Medulla oblongata (tissue), 1 donor: ENCODE measurements around the gene CMSS1.

Experiments used
- DNase-seq: peaks from one replicate; pipeline ENCODE4 v3.0.0-alpha.2; 2015; ENCODE audit errors: extremely low spot score

Gene CMSS1

GRCh38 chr3:99997293-99997692 is 179.6 kb downstream of the CMSS1 start:
- no peak for DNase-seq

DNA sequence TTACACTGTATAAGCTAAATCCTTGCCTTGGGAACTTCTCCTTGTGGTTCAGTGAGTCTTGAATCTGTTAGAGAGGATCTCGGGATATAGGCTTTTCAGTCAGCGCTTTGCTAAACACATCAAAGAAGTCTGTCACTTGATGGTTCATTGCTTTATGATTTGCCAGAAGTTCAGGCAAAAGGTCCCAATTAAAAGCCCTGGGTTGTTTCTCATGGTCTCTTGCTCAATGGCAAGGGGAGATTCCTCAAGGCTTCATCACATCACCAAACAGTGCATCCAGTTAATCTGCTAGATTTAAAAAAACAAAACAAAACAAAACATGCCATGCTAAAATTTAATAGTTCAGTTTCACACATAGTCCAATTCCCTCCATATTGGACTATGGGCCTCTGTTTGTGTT is 181.9 kb downstream of the CMSS1 start:
- DNase-seq = no peak

- no peak for DNase-seq
Measured at GRCh38 chr3:100001083-100001482, 183.4 kb downstream of the CMSS1 start.

- no peak for DNase-seq
Measured at GRCh38 chr3:100001526-100002270, 184.0 kb downstream of the CMSS1 start.

- DNase-seq = no peak
Measured at GRCh38 chr3:100002599-100003350, 185.1 kb downstream of the CMSS1 start.

DNA sequence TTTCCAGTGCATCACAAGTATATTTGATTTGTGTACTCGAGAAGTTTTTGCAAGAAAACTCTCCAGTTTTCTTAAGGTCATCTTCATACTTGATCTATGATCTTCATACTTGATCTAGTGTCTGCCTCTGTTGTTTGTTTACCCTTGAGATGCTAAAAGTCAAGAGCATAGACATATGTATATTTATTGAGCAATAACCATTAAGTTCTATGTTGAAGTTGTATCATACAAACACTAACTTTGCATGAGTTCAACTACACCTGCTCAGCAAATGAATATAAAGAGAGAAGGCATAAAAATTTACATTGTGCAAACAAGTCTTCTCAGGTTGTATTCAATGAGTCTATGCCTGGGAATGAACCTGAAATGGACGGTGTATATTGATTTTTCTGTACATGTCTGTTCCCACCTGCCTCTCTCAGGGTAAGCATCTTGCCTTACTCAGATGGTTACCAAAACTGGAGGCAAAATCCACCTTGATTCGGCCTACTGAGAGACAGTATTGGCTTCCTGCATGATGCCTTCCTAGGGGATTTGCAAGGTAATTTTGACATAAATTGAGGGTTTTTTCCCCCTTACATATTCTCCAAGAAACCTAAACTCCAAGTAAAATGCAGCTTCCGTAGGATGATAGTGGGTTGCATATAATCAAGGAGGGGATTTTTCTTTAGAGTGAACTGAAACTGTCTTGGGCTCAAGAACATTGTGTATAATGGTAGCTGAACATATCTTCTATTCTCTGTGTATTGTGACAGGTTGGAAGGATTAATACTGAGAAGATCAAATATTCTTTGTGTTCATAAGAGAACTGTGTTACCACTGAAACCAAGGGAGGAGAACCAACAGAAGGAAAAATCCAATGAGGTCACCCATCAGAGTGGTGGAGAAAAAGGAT is 186.2 kb downstream of the CMSS1 start:
- DNase-seq = no peak

DNA sequence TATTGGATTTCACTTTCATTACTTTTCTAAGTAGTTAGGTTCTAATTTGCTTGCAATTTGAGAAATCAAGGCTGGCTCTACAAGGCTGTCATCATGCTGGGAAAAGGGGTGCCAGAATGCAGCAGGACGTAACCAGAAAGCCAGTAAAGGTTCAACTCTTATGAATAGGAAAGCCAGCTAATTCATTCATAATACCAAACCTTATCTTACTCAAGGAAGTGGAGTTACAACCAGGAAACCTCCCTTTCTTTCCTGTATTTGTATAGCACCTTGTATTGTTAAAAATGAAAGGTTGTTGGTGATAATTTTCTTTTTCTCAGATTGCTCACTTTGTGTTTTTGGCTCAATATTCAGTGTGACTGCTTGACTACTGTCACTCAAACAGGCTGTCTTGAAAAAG is 187.3 kb downstream of the CMSS1 start:
- DNase-seq = no peak

- no peak for DNase-seq
Measured at GRCh38 chr3:100005665-100006393, 188.2 kb downstream of the CMSS1 start.

DNA sequence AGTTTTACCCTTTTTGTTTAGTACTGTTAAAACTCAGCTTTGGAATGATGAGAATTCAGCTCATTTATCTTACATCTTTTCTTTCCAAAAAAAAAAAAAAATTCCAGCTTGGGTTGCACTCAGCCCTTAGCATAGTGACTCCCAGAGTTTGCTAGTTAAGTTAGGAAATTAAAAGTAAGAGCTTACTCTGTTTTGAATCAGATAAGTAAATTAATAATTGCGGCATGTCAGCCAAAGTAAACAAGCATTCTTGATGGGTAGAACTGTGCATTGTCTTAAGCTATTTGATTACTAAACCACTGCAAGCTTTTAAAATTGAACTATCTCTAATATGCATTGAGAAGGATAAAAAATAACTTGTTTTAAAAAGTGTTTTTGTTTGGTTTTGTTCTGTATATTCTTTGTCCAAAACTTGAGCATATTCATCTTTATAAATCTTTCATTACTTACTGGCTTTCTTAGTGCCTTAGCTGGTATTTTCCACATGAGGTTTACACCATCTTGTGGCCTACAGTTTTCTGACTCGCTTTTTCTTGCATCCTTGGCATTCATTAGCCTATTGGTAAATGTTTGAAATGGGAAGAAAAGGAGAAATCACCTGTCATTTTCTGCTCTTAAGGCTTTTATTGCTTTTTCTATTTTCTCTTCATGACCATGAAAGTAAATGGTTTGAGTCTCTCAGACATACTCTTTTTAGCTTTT is 189.1 kb downstream of the CMSS1 start:
- no peak for DNase-seq

- no peak for DNase-seq
Measured at GRCh38 chr3:100007313-100007712, 189.7 kb downstream of the CMSS1 start.

- no peak for DNase-seq
Measured at GRCh38 chr3:100008081-100008698, 190.5 kb downstream of the CMSS1 start.

DNA sequence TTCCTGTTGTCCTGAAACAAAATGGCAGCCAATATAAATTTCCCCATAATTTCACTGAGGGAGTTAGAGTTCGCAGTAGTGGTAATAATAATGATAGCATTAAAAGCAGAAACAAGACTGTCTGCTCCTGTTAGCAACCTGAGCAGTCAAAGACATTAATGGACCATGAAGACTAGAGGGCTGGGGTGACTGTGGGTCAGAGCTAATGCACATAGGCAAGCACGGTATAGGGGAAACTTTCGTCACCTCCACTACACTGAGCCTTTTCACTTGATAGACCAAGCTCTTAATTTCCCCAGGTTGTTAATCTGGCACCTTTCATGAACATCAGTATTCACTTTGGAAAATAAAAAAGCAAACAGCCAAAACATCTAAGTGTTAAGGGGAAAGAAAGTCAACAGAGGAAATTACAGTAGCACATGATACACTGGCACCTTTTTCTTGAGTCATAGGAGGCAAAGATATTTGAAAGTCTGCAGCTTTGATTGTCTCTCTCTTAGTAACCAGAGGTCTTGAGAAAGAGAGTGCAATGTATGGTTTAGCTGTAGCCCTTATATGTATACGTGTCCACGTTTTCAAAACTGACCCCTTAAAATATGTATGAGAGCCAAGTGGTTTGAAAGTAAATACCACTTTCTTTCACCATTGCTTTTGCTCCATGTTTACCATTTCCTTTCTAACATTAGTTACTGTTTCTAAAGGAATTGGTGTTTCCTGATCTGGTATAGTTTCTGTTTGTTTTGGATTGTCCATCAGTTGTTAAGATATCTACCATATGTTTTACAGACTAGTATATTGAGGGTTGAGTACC is 191.8 kb downstream of the CMSS1 start:
- DNase-seq = no peak

DNA sequence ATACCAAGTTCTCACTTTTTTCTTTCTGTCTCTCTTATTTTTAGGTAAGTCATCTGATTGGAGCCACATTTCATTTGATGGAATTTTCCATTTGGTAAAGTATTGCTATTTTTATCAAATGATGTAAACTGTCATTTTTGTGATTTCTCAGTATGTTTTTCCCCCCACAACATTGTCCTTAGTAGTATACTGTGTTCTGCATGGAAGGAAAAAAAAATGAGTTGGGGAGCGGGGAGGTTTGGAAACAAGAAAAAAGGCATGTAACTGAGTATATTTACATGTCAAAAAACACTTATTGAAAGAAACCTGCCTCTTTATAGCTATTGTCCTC is 192.4 kb downstream of the CMSS1 start:
- DNase-seq = no peak

DNA sequence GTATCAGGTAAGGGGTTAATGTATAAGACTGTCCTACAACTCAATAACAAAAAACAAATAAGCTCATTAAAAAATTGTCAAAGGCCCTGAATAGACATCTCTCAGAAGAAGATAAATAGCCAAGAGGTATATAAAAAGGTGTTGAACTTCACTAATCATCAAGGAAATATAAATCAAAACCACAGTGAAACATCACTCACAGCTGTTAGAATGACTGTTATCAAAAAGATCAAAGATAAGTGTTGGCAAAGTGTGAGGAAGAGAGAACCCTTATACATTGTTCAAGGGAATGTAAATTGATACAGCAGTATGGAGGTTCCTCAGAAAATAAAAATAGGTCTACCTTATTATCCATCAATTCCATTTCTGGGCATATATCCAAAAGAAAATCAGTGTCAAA is 201.1 kb downstream of the CMSS1 start:
- no peak for DNase-seq

DNA sequence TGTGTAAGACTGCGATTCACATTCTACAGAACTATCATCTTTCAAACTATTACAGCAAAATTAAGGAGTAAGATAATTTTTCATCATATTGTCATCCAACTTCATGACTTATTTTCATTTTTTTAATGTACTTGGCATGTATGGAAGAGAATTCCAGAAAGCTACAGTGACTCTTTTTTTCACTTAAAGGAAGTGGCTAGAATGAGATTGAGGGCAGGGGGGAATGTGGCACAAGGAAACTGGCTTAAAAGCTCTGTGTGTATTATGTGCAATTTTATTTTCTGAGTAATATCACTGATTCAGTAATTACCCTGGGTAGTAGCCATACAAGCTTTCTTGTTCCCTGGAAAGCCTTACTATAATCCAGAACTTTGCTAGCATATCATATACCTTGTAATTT is 202.1 kb downstream of the CMSS1 start:
- no peak for DNase-seq

GRCh38 chr3:100020876-100021644 is 203.4 kb downstream of the CMSS1 start:
- DNase-seq = no peak

DNA sequence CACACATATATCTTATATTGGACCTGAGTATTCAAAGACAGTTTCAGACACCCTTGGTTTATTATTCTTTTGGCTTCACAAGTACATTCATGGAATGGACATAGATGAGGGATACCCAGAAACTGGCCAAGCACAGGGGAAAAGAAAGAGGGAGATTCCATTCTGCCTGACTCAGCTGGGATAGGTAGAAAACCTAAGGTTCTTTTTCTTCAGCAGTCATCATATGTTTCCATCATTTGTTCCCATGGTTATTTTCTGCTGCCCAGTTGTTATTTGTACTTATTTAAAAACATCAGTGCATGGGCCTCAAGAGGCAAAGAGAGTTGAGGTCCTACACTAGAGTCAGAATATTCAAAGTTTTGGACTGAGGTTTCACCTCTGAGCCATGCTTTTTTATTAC is 204.8 kb downstream of the CMSS1 start:
- DNase-seq = no peak

GRCh38 chr3:100023150-100023549 is 205.5 kb downstream of the CMSS1 start:
- no peak for DNase-seq

DNA sequence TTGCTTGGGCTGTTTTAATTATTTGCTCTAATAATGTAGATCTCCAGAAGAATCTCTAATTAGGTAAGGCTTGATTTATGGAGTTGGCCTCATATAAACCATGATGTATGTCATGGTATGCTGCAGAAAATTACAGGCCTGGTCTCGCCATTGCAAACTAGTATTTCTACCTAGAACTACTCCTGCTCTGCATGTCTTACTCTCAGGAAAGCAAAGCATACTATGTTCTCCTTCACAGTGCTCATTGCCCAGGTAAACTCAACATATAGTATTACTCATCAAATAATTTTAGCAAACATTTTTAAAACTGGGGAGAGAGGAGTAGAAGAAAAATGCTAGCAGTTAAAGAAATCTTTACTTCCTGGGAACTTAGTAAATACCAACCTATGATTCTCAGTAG is 205.9 kb downstream of the CMSS1 start:
- DNase-seq = no peak
